NCI-H1092 (cell line): Measurements from ENCODE around the gene ZMIZ1.

Experiments used
- DNase-seq: peaks from one replicate; lab custom pipeline; 2025; lab: John Stamatoyannopoulos, UW

The ZMIZ1 gene

DNA sequence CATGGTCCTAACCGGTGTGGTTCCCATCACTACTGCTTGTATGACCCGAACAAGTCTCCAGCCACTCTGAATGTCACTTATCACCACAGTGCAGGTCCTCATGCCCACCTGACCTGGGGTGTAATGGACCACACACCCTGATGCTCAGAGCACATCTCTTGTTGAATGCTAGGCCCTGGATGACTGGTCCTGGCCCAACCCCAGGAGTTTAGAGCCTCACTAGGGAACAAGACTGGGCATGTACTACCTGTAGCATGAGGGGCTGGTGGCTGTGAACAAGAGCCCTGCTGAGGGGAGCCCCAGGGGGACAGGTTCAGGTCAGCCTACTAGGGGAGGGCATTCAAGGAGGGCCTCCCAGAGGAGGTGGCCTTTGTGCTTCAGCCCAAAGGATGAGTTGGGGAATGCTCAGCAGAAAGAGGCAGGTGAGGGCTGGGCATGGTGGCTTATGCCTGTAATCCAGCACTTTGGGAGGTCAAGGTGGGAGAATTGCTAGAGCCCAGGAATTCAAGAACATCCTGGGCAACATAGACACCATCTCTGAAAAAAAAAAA lies 31.2 kb downstream of the ZMIZ1 start:
- DNase-seq, result no peak

DNA sequence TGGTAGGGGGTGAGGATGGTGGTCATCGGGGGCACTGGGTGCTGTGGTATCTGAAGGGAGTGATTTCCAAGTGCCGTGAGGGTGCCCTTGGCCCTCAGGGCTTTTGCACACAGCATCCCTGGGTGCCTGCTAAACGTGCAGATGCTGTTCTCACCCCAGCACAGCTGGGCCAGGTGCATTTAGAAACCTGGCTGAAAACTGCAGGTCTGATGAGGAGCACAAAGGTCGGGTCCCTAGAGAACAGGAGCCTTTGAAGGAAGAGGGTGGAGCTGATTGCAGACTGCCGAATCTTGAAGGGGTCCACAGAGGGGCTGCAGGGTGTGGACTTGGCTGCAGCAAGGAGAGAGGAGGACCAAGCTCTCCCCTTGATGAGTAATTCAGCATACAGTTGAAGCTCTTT lies 32.0 kb downstream of the ZMIZ1 start:
- DNase-seq, result no peak

DNA sequence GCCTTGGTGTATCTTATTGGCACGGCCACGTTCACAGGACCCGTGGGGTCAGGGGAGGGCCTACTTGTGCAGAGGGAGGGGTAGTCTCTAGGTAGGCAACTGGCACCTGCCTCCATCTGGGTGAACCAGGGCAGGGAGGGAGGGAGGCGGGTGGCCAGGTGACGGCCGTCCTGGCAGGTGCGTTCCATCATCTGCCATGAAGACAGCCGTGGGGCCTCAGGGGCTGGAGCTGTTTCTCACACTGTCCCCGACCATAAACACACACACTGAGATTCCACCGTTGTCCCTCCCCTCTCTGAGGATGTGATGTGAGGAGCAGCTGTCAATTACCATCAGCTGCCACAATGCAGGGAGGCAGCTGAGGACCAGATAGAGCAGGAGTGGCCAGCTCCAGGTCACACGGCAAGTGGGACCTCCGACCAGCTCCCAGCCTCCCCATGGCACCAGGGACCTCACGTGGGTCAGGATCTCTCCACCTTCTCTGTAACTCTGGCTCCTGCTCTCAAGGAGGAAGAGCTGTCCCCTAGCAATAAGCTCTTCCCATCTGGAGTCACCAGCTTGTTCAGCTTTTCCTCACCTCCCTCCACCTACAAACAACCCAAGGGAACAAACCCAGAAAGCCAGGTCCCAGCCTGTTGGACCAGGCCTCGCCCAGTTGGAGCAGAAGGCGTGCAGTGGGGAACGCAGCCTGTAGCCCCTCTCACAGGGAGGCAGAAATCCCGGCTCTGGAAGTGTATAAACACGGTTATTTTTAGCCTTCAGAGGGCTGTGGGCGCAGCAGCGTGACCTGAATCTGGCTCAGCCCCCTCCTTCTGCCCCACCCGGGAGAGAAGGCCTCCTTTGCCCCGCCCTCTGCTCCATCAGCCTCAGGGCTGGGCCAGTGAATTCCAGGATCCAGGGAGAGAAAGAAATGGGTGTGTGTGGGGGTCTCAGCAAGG lies 33.1 kb downstream of the ZMIZ1 start:
- DNase-seq, result no peak

- no peak for DNase-seq
Observed at GRCh38 chr10:79102498-79102874, 33.7 kb downstream of the ZMIZ1 start.

DNA sequence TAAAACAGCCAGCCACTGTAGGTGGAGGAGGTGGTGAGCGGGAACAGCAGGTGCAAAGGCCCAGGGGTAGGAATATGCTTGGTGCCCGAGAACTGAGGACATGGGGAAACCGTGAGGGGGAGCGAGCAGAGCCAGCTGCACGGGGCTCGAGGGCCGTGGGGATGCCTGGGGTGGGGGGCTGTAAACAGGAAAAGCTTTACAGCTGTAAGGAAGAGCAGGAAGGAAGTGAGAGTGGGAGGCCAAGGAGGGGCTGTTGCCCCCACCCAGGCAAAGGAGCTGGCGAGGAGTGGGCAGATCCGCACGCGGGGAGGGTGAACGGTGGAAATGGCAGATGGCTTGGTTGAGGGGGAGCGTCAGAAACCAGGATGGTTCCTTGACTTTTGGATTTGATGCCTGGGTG lies 34.4 kb downstream of the ZMIZ1 start:
- no peak for DNase-seq

DNA sequence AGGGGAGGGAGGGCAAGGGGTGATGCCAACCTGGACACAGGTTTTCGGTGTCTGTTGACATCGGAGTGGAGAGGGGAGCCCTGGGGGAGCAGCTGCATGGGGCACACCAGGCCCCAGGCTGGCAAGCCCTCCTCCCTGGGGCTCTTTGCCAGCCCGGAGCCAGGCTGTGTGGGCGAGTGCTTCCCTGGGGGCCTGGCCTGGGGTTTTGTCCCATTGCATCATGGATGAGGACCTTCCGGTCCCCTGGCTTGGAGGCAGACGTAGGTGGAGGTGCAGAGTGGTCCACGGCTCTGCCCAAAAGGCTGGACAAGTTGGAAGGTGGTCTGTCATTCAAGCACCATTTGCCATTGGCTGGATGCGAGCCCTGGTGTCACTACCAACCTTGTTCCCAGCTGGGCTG lies 34.8 kb downstream of the ZMIZ1 start:
- DNase-seq, result no peak

- DNase-seq, result no peak
Observed at GRCh38 chr10:79105150-79105739, 36.5 kb downstream of the ZMIZ1 start.

- no peak for DNase-seq
Observed at GRCh38 chr10:79105818-79106217, 37.1 kb downstream of the ZMIZ1 start.

DNA sequence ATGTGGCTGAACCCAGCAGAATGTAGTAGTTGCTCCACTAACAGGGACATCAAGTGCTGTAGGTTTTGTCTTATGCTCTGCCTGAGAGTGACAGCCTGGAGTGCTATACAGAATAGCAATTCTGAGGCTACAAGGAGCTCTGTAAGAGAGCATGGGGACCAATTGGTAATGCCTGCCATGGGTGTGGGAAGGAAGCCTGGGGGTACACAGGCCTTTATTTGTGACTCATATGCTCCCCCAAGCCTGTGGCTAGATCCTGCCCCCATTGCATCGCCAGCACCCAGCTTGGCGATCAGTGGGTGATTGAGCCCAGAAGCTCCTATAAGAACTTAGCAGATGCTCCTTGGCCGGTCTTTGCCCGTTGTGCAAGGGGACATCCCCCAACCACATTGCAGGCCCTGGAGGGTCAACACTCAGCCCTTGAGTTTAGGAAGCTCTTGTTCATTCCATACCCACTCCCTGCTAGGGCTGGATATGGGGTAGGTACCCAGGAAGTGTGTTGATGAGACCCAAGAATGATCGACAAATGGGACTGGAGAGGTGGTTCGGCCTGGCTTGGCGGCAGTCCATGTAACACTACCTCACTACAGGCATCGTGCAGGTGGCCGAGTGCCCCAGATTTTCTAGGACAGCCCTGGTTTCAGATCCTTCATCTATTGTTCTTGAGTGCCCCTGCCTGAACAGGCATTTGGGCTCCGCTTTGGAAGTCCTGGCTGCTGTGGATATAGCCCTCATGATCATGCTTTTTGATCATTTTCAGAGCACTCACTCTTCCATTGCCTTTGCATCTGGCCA lies 37.7 kb downstream of the ZMIZ1 start:
- no peak for DNase-seq

DNA sequence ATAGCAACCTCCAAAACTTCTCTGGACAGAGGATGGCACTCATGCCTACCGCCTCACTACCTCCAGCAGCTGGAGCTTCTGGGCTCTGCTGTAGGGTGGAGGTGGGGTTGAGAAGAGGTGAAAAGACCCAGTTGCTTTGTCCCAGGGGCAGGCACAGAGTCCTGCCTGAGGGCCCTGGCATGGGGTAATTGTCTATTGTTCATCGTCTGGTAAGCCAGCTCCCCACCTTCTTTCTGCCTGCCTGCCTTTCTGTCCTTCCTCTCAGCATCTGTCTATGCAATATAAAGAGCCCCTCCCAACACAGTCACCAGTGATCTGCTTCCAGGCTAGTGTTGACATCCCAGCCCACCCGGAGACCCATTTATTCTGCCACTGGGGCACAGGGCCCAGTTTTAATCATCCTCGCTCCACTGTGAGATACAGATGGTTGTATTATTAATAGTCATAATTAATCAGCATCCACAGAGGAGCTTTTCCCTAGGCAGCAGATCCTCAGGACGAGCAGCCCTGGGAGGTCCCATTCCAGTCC lies 39.0 kb downstream of the ZMIZ1 start:
- DNase-seq, result no peak

GRCh38 chr10:79108728-79109127 lies 40.0 kb downstream of the ZMIZ1 start:
- no peak for DNase-seq

DNA sequence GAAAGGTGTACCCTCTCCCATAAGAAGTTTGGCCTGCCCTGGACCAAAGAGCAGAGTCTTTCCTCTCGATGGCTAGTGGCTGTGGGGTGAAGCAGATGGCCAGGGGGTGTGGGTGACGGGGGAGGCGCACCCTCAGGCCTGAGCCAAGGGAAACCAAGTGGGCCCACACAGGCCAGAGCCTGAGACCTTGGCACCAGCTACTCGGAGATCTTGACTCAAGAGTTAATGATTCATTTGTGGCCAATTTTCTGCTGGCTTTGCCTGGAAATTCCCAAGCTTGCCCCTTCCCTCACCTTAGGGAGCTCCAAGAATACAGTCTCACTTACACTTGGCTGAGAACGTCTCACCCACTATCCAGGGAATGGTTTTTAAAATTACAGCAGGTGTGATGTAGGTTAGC lies 42.7 kb downstream of the ZMIZ1 start:
- DNase-seq, result no peak

- DNase-seq, result no peak
Observed at GRCh38 chr10:79111846-79112614, 43.3 kb downstream of the ZMIZ1 start.

DNA sequence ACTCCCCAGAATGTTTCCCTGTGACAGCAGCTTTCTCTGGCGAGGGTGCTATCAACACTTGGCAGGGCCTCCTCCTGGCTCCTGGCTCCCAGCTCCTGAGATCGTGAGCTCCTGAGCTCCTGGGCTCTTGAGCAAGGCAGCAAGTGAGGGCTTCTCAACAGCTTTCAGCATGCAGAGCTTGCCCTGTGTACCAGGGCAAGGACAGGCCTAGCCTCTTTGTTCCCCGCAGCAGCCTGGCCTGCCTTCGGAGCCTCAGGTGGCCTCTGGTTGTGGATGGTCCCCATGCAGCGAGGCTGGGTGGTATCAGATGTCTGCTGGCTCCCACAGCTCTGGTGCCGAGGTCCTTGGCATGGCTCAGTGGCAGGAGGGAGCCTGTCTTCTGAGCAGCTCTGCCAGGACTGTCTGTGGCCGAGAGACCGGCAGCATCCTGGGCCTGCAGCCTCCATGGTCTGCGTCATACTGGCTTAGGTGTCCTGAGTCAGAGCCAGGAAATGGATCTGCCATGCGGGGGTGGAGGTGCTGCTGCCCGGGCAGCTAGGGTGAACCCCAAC lies 44.2 kb downstream of the ZMIZ1 start:
- DNase-seq, result peak; percentile 36

GRCh38 chr10:79113827-79114226 lies 45.1 kb downstream of the ZMIZ1 start:
- no peak for DNase-seq

DNA sequence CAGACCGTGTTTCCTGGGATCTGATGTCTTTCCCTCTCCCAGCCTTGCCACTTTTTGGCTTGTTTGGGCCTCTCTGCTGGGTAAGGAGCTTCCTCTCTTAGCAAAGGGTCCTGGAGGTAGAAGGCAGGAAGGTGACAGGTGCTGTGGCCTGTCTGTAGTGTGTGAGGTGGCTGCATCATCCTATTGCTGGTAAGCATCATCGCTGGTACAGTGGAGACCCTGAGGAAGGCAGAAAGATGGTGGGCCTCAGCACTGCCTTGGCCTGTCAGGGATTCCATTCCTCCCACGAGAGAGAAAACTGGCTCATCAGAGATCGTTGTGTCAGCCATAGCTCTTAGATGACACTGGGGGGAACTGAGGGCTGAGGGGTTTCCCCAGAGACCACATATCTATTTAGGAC lies 46.5 kb downstream of the ZMIZ1 start:
- DNase-seq, result no peak

DNA sequence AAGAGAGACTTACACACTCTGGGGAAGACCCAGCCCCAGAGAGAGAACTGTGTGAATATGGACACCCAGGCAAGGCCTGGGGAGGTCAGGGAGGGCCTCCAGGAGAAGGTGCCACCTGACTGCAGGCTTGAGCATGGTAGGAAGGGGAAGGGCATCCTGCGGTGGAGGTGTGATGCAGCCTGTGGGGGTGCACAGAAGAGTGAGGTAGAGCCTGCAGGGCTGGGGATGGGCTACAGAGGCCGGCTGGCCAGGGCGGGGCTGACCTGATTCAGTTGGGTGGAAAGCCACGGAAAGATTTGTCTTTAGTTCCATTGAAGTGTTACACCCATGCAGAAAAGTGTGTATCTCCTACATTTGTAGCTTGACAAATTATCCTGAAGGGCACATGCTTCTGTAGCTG lies 47.6 kb downstream of the ZMIZ1 start:
- DNase-seq, result no peak

DNA sequence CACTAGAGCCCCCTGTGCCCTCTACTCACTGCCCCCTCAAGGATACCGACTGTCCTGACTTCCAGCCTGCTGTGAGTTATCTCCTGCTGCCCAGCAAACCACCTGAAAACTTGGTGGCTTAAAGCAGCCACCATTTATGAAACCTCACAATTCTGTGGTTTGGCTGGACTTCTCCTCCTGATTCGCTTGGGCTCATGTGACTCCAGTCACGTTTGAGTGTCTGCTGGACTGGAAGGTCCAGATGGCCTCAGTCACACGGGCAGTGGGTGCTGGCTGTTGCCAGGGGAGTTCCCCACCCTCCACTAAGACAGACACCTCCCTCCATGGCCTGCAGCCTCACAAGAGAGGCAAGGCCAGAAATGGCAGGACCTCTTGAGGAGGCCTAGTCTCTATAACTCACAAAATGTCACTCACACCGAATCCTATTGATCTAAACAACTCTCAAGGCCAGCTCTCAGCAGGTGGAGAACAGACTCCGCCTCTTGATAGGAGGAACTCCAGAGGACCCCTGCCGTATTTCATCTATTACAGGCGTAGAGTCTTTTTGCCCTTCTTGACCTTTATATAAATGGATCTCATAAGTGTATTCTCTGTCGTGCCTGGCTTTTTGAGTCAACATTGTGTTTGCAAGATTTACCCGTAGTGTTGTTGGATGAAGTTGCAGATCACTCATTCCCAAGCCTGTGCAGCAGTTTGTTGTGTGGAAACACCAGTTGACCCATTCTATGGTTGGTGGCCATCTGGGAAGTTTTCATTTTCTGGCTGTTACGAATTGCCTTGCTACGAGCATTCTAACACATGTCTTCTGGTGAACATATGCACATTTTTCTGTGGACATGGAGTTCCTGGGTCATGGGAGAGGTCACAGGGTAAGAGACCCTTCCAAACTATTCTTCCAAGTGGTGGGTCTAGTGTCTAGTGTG lies 48.3 kb downstream of the ZMIZ1 start:
- DNase-seq, result no peak

DNA sequence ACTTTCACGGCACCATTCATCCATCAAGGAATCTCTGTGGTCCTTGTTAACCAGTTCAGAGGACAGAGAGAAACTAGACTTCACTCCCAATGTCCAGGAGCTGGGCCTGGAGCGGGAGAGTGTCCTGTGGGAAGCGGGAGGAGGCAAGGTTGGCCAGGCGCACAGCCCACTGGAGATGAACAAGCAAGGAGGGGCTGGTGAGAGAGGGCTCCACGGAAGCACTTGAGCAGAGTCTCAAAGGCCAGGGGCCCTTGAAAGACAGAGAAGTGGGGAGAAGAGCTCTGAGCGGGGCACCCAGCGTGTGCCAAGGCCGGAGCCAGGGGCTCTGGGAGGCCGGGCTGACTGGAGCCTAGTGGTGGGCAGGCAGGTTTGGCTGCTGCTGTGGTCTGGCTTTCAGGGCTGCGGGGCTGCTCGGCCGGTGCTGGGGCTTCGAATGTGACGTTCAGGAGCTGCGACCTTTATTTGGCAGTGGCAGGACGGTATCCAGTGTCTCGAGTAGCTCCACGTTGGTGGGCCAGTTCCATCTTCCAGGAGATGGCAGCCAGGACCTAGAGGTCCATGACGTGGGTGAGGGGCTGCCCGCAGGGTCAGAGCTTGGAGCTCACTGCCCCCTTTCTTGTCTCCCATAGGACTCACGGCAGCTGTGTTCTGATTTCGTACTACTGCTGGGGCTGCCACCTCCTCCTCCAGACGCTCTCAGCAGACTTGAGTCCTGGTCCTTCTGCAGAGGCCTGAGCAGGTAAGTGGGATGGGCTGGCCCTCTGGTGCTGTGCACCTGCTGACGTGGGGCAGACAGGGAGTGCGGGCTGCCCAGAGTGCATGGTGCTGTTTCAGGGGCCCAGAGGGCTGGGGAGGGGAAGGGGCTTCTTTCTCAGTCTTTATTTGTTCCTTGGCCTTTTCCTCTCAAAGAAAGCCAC lies 49.8 kb downstream of the ZMIZ1 start:
- DNase-seq, result no peak
